ENCODE measurements around the gene CRIP2.

The CRIP2 gene

DNA sequence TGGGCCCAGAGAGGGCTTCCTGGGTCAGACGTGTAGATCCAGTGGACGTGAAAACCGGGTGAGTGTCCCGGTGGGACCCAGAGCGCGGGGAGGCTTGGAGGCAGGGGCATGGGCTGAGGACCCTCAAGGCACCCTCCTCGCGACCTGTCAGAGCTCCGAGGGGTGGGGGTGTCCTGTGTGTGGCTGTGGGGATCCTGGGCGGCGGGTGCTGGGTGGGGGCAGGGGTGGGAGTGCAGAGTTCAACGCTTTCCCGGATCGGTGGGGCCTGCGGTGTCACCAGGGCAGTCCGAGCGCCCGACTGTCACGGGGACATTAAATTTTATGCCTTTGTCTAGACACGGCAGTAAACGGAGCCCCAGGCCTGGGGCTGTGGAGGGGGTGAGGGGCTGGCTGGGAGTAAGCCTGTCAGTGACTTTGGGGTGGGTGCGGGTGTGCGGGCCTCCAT is 52.8 kb downstream of the CRIP2 start:
- no peak for DNase-seq (ENCODE audit: low read depth, low spot score)

DNA sequence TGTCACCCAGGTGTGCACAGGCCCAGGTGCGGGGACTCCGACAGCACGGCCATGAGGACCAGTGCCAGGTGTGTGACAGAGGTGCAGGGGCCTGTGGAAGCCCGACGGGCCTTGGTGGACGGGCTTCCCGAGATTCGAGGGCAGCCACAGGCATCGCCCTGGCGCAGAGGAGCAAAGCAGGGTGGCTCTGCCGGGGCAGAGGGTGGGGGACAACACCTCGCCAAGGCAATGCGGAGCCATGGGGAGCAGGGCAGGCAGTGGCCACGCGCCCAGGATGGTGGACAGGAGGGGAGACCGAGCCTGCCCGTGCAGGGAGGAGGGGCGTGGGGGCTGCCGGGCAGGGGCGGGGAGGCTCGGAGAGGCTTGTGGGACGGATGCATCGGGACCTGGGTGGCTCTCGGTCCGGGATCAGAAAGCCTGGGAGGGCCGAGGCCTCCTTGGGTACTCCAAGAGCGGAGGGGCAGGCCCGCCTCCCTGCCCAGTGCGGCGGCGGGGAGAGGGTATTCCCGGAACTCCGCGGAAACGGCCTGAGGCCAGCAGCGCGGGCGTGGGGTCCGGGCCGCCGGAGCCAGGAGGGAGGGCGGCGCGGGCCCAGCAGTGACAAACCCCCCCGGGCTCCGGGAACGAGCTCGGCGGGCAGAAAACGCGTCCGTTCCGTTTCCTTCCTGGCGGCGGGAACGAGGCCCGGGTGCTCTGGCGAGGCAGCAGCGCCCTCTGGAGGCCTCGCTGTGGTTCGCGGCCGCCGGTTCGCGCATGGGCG is 53.4 kb downstream of the CRIP2 start:
- DNase-seq (ENCODE audit: low read depth, low spot score), result peak; percentile 59

DNA sequence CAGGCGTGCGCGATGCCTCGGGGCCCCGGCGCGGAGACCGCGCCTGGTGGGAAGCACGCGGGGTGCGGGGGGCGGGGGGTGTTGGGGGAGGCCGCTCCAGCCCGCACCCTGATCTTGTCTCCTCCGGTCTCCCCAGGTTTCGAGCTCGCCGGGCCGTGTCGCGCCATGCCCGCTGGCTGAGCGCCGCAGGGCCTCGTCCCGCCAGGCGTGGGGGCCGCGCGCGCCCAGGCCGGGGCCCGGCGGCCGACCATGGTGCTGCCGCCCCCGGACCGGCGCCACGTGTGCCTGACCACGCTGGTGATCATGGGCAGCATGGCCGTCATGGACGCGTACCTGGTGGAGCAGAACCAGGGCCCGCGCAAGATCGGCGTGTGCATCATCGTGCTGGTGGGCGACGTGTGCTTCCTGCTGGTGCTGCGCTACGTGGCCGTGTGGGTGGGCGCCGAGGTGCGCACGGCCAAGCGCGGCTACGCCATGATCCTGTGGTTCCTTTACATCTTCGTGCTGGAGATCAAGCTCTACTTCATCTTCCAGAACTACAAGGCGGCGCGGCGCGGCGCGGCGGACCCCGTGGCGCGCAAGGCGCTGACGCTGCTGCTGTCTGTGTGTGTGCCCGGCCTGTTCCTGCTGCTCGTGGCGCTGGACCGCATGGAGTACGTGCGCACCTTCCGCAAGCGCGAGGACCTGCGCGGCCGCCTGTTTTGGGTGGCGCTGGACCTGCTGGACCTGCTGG is 54.1 kb downstream of the CRIP2 start:
- DNase-seq (ENCODE audit: low read depth, low spot score), result no peak

DNA sequence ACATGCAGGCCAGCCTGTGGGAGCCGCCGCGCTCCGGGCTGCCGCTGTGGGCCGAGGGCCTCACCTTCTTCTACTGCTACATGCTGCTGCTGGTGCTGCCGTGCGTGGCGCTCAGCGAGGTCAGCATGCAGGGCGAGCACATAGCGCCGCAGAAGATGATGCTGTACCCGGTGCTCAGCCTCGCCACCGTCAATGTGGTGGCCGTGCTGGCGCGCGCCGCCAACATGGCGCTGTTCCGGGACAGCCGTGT is 54.6 kb downstream of the CRIP2 start:
- DNase-seq (ENCODE audit: low read depth, low spot score), result no peak

All from activated CD4-positive, CD25-positive, alpha-beta regulatory T cell treated with anti-CD3 and anti-CD28 coated beads, Interleukin-2, amount 50 U/mL, for 16 hours (primary cell).